Measurements from ENCODE around the gene C22orf39.

GRCh38 chr22:19466848-19467752 is 19.6 kb upstream of the C22orf39 start:
- TF ChIP-seq, protein P1, sequence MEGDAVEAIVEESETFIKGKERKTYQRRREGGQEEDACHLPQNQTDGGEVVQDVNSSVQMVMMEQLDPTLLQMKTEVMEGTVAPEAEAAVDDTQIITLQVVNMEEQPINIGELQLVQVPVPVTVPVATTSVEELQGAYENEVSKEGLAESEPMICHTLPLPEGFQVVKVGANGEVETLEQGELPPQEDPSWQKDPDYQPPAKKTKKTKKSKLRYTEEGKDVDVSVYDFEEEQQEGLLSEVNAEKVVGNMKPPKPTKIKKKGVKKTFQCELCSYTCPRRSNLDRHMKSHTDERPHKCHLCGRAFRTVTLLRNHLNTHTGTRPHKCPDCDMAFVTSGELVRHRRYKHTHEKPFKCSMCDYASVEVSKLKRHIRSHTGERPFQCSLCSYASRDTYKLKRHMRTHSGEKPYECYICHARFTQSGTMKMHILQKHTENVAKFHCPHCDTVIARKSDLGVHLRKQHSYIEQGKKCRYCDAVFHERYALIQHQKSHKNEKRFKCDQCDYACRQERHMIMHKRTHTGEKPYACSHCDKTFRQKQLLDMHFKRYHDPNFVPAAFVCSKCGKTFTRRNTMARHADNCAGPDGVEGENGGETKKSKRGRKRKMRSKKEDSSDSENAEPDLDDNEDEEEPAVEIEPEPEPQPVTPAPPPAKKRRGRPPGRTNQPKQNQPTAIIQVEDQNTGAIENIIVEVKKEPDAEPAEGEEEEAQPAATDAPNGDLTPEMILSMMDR (IDR thresholded peaks at IDR 0.05) = no peak
- no peak for TF ChIP-seq POLR2A (IDR thresholded peaks at IDR 0.05)

All from thyroid gland (tissue), 4 donors.